Dendritic cell treated with granulocyte-macrophage colony-stimulating factor and Interleukin-4, amounts not matched to agents 40 ng/mL and 50 ng/mL, for 4 days (primary cell): ENCODE measurements around the gene INO80.
A peak's percentile ranks its signal among the peaks of the same experiment; 100 is the strongest.

ENCODE experiments used
- H3K27ac Mint-ChIP-seq: one replicate; pipeline ENCODE4 v1.8.0; 2022; ENCODE audit warnings: mild to moderate bottlenecking, mixed read lengths
- H3K27me3 Mint-ChIP-seq: one replicate; pipeline ENCODE4 v1.8.0; 2022; ENCODE audit warnings: mild to moderate bottlenecking, mixed read lengths
- H3K36me3 Mint-ChIP-seq: one replicate; pipeline ENCODE4 v1.8.0; 2022; ENCODE audit warnings: low read depth, mixed read lengths
- H3K4me1 Mint-ChIP-seq: one replicate; pipeline ENCODE4 v1.8.0; 2022; ENCODE audit warnings: low read depth, mixed read lengths
- H3K4me3 Mint-ChIP-seq: one replicate; pipeline ENCODE4 v1.8.0; 2022; ENCODE audit warnings: mild to moderate bottlenecking, moderate library complexity, mixed read lengths
- H3K9me3 Mint-ChIP-seq: one replicate; pipeline ENCODE4 v1.8.0; 2022; ENCODE audit warnings: mixed read lengths
- intact Hi-C: fragments of 100-400 bp; cut with micrococcal nuclease; formaldehyde crosslinking; loops from one replicate; pipeline ENCODE4 v1.15.0; 2022

INO80 gene

GRCh38 chr15:41128174-41128902, 12.3 kb upstream of the INO80 start:
- H3K4me1 Mint-ChIP-seq = no peaks in the 10 kb centered on the region
- peaks cover 21% of the 10 kb centered on the region for H3K27me3 Mint-ChIP-seq
- no peak overlapping the region for H3K4me3 Mint-ChIP-seq
- no peaks in the 10 kb centered on the region for H3K9me3 Mint-ChIP-seq
- intact Hi-C loops = no loop called here
- H3K36me3 Mint-ChIP-seq = no peaks in the 10 kb centered on the region
- no peak overlapping the region for H3K27ac Mint-ChIP-seq

- H3K4me1 Mint-ChIP-seq = no peaks in the 10 kb centered on the region
- peaks cover 18% of the 10 kb centered on the region for H3K27me3 Mint-ChIP-seq
- H3K9me3 Mint-ChIP-seq = no peaks in the 10 kb centered on the region
- H3K4me3 Mint-ChIP-seq = no peak overlapping the region
- intact Hi-C loops = no loop called here
- H3K27ac Mint-ChIP-seq = no peak overlapping the region
- H3K36me3 Mint-ChIP-seq = no peaks in the 10 kb centered on the region
Observed at GRCh38 chr15:41125931-41126642, 10.0 kb upstream of the INO80 start.

- intact Hi-C loops = no loop called here
- Mint-ChIP-seq H3K27ac (no peak overlapping the region), H3K36me3 (no peaks in the 10 kb centered on the region), H3K9me3 (no peaks in the 10 kb centered on the region), H3K4me3 (no peak overlapping the region), H3K27me3 (peaks cover 20% of the 10 kb centered on the region), H3K4me1 (no peaks in the 10 kb centered on the region)
Observed at GRCh38 chr15:41125063-41125669, 9.1 kb upstream of the INO80 start.

- no peaks in the 10 kb centered on the region for H3K4me1 Mint-ChIP-seq
- no peak overlapping the region for H3K4me3 Mint-ChIP-seq
- H3K9me3 Mint-ChIP-seq = no peaks in the 10 kb centered on the region
- peaks cover 20% of the 10 kb centered on the region for H3K27me3 Mint-ChIP-seq
- intact Hi-C loops = no loop called here
- no peaks in the 10 kb centered on the region for H3K36me3 Mint-ChIP-seq
- peak overlapping the region; percentile 24 for H3K27ac Mint-ChIP-seq
Observed at GRCh38 chr15:41124058-41124457, 8.0 kb upstream of the INO80 start.

- Mint-ChIP-seq H3K4me1 (no peaks in the 10 kb centered on the region), H3K27ac (no peak overlapping the region), H3K4me3 (no peak overlapping the region), H3K36me3 (no peaks in the 10 kb centered on the region), H3K9me3 (no peaks in the 10 kb centered on the region), H3K27me3 (peaks cover 20% of the 10 kb centered on the region)
- intact Hi-C loops = no loop called here
Observed at GRCh38 chr15:41122849-41123248, 6.8 kb upstream of the INO80 start.

GRCh38 chr15:41121951-41122350, 5.9 kb upstream of the INO80 start:
- Mint-ChIP-seq H3K27ac (no peak overlapping the region), H3K4me1 (peaks cover 1% of the 10 kb centered on the region), H3K36me3 (no peaks in the 10 kb centered on the region), H3K4me3 (no peak overlapping the region), H3K9me3 (no peaks in the 10 kb centered on the region), H3K27me3 (peaks cover 18% of the 10 kb centered on the region)
- intact Hi-C loops = no loop called here

- Mint-ChIP-seq H3K9me3 (no peaks in the 10 kb centered on the region), H3K36me3 (peaks cover 30% of the 10 kb centered on the region), H3K4me1 (peaks cover 26% of the 10 kb centered on the region), H3K27me3 (peaks cover 2% of the 10 kb centered on the region), H3K27ac (peak overlapping the region; percentile 100), H3K4me3 (peak overlapping the region; percentile 98)
- intact Hi-C loops = loop anchor here (1.0 kb wide), 1 partner anchor 114 kb away; the partner anchor contains the start of gene CHP1
Observed at GRCh38 chr15:41116962-41117252, 827 bp upstream of the INO80 start.

- peaks cover 26% of the 10 kb centered on the region for H3K4me1 Mint-ChIP-seq
- no peaks in the 10 kb centered on the region for H3K9me3 Mint-ChIP-seq
- peaks cover 2% of the 10 kb centered on the region for H3K27me3 Mint-ChIP-seq
- peak overlapping the region; percentile 98 for H3K4me3 Mint-ChIP-seq
- H3K27ac Mint-ChIP-seq = peak overlapping the region; percentile 100
- intact Hi-C loops = loop anchor here (1.0 kb wide), 1 partner anchor 116 kb away; the partner anchor contains the start of gene CHP1
- H3K36me3 Mint-ChIP-seq = peaks cover 30% of the 10 kb centered on the region
Observed at GRCh38 chr15:41115652-41116115, 396 bp downstream of the INO80 start.

GRCh38 chr15:41115161-41115651, 874 bp downstream of the INO80 start:
- peak overlapping the region; percentile 98 for H3K4me3 Mint-ChIP-seq
- H3K36me3 Mint-ChIP-seq = peaks cover 33% of the 10 kb centered on the region
- H3K27me3 Mint-ChIP-seq = no peaks in the 10 kb centered on the region
- peaks cover 26% of the 10 kb centered on the region for H3K4me1 Mint-ChIP-seq
- peak overlapping the region; percentile 100 for H3K27ac Mint-ChIP-seq
- no peaks in the 10 kb centered on the region for H3K9me3 Mint-ChIP-seq
- intact Hi-C loops = no loop called here

- Mint-ChIP-seq H3K27ac (no peak overlapping the region), H3K9me3 (no peaks in the 10 kb centered on the region), H3K4me1 (peaks cover 27% of the 10 kb centered on the region), H3K27me3 (no peaks in the 10 kb centered on the region), H3K4me3 (no peak overlapping the region), H3K36me3 (peaks cover 40% of the 10 kb centered on the region)
- intact Hi-C loops = no loop called here
Observed at GRCh38 chr15:41106947-41107346, 9.1 kb downstream of the INO80 start.

GRCh38 chr15:41105348-41106334, 10.4 kb downstream of the INO80 start:
- H3K27me3 Mint-ChIP-seq = no peaks in the 10 kb centered on the region
- peak overlapping the region; percentile 53 for H3K27ac Mint-ChIP-seq
- peaks cover 32% of the 10 kb centered on the region for H3K4me1 Mint-ChIP-seq
- peaks cover 48% of the 10 kb centered on the region for H3K36me3 Mint-ChIP-seq
- intact Hi-C loops = no loop called here
- H3K9me3 Mint-ChIP-seq = no peaks in the 10 kb centered on the region
- no peak overlapping the region for H3K4me3 Mint-ChIP-seq

- intact Hi-C loops = no loop called here
- peaks cover 32% of the 10 kb centered on the region for H3K4me1 Mint-ChIP-seq
Observed at GRCh38 chr15:41104234-41104633, 11.8 kb downstream of the INO80 start.

GRCh38 chr15:41102854-41103253, 13.2 kb downstream of the INO80 start:
- Mint-ChIP-seq H3K9me3 (no peaks in the 10 kb centered on the region), H3K27me3 (no peaks in the 10 kb centered on the region), H3K36me3 (peaks cover 50% of the 10 kb centered on the region), H3K4me1 (peaks cover 26% of the 10 kb centered on the region), H3K4me3 (no peak overlapping the region), H3K27ac (no peak overlapping the region)
- intact Hi-C loops = no loop called here

More at GRCh38 chr15:41104234-41104633, 11.8 kb downstream of the INO80 start:
- no peaks in the 10 kb centered on the region for H3K9me3 Mint-ChIP-seq
- no peaks in the 10 kb centered on the region for H3K27me3 Mint-ChIP-seq
- H3K27ac Mint-ChIP-seq = no peak overlapping the region
- no peak overlapping the region for H3K4me3 Mint-ChIP-seq
- peaks cover 51% of the 10 kb centered on the region for H3K36me3 Mint-ChIP-seq
